Neural cell (in vitro differentiated cells): ENCODE measurements around the gene QRICH2.
A peak's percentile ranks its signal among the peaks of the same experiment; 100 is the strongest.

Experiments used
- CTCF ChIP-seq: fragments of 450-650 bp; IDR thresholded peaks from 2 replicates; pipeline ENCODE4 v1.5.1; 2014; ENCODE audit warnings: antibody characterized with exemption, mild to moderate bottlenecking, moderate library complexity; ENCODE audit not compliant: poor library complexity, severe bottlenecking
- POLR2AphosphoS5 ChIP-seq: IDR thresholded peaks from 2 replicates; pipeline ENCODE4 v1.6.1; 2012
- RAD21 ChIP-seq: fragments of 450-650 bp; conservative IDR thresholded peaks from 2 replicates; pipeline ENCODE4 v1.6.1; 2014; ENCODE audit warnings: antibody characterized with exemption, mild to moderate bottlenecking, moderate library complexity

GRCh38 chr17:76353599-76354316, 45.7 kb upstream of the QRICH2 start, which contains the start of gene PRPSAP1:
- TF ChIP-seq RAD21 (peak; percentile 42), POLR2AphosphoS5 (peak; percentile 84), CTCF (peak; percentile 60)
